IPS DF 4.7 (cell line): ENCODE data around the gene RADX.

Experiments
- DNase-seq: peaks from one replicate; pipeline ENCODE4 v3.0.0-alpha.2; 2013; ENCODE audit warnings: low spot score; ENCODE audit errors: extremely low read depth

The RADX gene

DNA sequence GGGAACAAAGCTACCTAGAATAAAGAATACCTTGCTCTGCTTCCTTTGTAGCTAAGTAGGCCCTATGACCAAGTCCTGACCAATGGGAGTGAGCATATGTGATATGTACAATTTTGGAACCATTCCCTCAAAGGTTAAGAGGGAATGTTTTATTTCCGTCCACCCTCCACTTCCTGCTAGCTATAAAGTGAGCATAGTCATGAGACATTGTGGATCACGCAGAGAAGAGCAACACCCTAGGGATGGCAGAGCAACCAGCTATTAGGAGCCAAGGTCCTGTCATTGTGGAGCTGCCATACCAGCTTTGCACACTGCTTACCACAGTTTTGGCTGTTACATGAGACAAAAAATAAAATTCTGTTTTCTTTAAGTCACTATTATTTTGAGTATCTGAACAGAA is 68.9 kb downstream of the RADX start:
- DNase-seq, result no peak

GRCh38 chrX:106684207-106684606 is 72.4 kb downstream of the RADX start:
- DNase-seq, result no peak

DNA sequence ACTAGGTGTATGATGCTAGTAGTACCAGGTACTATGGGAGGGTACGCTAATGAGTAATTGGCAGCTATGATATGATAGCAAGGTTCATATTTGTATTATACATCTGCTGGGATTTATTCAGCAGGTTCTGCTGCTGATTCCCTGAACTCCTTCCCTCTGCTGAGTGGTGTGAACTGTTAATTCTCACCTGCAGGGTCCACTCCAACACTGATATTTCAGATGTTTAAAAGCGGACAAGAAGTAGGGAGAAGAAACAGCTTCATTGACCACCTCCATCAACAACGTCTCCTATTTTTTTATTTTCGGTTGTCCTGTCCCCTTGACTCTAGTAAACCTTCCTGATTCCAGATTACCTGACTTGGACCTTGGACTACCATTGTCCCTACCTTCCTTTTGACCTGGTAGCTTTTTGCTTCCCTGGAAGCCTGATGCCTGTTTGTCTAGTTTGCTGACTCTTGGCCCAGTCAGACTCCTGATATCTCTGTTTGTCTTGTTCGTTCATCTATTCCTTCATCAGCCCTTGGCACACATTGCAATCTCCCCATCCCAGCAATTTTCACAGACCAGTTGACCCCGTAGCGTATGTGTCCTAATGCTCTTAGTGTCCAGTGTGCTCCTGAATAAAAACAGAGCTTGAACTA is 80.8 kb downstream of the RADX start:
- DNase-seq, result no peak

DNA sequence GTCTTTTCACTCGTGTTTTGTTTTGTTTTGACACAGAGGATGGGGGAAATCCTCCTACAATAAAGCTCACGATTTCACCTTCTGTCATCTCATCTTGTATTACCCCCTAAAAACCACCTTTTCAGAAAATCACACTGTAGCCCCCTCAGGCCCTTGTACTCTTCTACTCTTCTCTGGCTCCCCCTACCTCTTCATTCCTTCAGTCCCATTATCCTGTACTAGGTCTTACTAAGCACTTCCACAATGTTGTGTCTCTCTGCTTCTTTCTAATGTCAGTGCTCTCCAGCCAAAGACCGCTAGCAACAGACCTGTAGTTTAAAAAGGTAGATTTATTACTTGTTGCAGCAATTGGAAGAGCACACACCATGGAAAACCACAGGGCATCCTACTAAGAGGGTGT is 84.7 kb downstream of the RADX start:
- DNase-seq, result no peak

DNA sequence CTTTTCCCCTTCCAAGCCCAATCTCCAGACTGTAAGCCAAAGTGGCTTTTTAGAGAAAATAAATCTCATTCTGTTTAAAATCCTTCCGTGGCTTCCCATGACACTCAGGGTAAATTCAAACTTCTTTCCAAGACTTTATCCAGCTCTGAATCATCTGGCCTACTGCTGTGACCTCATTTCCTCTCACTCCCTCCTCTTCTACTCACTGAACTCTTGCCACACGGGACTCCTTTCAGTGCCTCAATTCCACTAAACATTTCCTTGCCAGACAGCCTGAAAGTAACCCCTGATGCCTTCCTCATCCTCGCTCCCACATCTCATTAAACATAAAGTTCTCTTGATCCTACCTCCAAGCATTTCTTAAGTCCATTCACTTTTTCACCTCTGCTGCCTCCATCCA is 86.9 kb downstream of the RADX start:
- no peak for DNase-seq

DNA sequence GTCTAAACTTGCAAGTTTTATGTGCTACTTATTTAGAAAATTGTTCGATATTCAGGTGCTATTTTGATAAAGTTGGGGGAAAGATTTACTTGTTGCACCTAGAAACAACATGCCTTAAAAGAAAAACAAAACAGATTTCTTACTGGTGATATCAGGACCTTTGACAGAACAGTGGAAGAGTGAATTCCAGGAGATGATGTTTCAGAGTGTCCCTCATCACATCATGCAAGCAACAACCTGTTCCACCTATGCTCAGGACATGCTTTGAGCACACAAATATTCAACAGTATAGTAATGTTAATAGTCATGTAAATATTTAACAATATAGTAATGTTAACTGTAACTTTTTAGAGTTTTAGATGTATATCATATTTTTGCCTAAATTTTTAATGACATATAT is 90.9 kb downstream of the RADX start:
- no peak for DNase-seq

GRCh38 chrX:106706466-106706865 is 94.7 kb downstream of the RADX start:
- DNase-seq, result no peak

DNA sequence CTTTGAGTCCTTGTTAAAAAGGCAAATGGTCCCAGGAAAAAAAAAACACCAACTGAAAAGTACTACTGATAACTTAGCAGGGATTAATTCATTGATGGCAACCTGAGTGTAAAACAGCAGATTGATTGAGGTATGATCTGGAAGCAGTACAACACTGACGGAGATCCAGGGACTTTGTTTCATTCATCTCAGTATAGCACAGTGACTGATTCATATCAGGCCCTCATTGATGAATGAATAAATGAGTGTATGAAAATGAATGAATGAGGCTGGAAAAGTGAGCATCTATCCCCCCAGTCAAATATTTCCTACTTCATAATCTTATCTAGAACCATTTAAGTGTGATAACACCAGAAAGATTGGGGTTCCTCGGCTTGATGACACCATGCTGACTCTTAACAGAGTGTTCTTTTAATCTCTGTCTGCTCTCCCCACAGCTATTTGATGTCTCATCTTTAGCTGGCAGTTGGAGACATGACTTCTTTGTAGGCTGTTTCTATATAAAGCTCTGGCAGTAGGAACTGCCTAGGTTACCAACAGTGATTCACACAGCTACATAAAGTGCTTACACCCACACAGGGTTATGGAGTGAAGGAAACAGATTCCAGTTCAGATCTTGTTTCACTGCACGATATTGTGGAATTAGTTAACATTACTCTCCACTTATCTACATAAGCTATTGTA is 96.1 kb downstream of the RADX start:
- no peak for DNase-seq

- no peak for DNase-seq
These were observed 99.0 kb downstream of the RADX start for GRCh38 chrX:106710771-106711170.

DNA sequence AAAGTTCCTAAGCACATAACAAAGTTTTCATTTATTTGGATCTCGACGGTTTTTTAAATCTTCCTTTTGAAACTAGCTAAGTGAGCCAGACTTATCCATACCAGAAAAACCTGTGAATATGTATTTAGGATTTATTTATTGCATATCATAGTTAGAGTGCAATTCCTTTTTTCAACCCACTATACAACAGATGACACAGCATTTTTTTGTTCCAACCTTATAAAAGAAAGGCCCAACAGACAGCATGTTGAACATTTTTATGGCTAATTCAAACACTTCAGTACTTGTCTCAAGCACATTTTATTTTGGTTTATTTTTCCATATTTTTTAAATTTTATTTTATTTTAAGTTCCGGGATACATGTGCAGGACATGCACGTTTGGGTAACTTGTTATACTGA is 99.6 kb downstream of the RADX start:
- no peak for DNase-seq

- no peak for DNase-seq
These were observed 104.2 kb downstream of the RADX start for GRCh38 chrX:106716004-106716403.

DNA sequence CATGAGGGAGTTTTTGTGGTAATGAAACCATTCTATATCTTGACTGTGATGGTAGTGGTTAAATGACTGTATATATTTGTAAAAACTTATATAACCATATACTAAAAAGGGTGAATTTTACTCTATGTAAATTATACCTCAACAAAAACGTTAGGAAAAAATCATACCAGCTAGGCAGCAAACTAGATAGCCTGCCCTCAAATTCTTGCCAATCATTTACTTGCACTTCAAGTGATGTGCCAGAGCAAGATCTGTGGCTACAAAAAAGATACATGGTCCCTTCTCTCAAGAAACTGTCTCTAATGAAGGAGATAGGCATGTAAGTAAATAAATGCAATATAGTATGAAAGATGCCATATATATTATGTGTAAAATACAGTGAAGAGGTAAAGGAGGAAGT is 104.7 kb downstream of the RADX start:
- DNase-seq, result no peak

- DNase-seq, result no peak
These were observed 106.9 kb downstream of the RADX start for GRCh38 chrX:106718709-106719108.

- DNase-seq, result no peak
These were observed 114.2 kb downstream of the RADX start for GRCh38 chrX:106725931-106726330.

DNA sequence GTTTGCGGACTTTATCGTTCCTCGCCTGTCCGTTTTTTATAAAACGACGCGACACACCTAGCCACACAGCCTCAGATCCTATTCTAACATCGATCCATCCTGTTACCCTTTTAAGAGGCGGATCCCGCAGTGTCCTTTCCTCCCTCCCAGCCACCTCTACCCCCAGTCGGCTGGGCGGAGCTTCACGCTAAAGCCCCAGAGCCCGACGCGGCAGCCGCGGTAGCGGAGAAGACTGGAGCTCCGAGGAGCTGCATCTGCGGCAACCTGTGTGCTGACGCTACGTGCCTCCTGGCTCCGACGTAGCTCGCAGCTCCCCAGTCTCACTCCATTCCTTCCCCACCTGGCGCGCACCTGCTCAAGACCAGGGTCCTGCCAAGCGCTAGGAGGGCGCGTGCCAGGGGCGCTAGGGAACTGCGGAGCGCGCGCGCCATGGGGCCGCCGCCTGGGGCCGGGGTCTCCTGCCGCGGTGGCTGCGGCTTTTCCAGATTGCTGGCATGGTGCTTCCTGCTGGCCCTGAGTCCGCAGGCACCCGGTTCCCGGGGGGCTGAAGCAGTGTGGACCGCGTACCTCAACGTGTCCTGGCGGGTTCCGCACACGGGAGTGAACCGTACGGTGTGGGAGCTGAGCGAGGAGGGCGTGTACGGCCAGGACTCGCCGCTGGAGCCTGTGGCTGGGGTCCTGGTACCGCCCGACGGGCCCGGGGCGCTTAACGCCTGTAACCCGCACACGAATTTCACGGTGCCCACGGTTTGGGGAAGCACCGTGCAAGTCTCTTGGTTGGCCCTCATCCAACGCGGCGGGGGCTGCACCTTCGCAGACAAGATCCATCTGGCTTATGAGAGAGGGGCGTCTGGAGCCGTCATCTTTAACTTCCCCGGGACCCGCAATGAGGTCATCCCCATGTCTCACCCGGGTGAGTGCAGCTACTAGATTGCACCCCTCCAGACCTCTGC is 115.0 kb downstream of the RADX start, which contains the start of gene RNF128:
Gene RNF128 (plus strand): TSS at position 217 of the 953 bp plus-strand sequence. CDS start 213 bp downstream, at position 430.
- peak; percentile 38 for DNase-seq

DNA sequence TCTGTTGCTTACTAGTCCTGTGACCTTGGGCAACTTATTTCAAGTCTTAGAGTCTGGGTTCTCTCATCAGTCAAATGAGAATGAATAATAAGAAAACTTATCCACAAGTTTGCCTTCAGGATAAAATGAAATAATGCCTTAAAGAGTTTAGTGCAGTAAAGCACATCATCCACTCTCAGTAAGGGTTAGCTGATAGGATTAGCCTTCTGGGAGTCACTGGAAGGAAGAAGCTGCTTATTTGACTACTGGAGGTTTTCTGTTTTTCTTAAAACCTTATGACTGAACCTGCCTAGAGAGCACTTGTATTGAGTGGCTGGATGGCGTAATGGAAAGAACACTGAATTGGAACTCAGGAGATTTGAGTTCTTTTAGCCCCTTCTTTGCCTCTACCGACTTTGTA is 116.6 kb downstream of the RADX start:
- DNase-seq, result no peak
